GM18867 (cell line): Measurements from ENCODE around the gene XPNPEP1.
A peak's percentile ranks its signal among the peaks of the same experiment; 100 is the strongest.

Source experiments
- ATAC-seq: cut with Tn5 transposase; IDR thresholded peaks from one replicate; pipeline ENCODE4 v1.9.1; 2021; ENCODE audit warnings: mild to moderate bottlenecking, moderate library complexity; ENCODE audit not compliant: unreplicated experiment

Gene XPNPEP1

GRCh38 chr10:109922976-109923921 lies at the start of gene XPNPEP1:
Gene XPNPEP1, minus strand, starts transcription at chr10:109923511. Its CDS starts 78 bp downstream, at chr10:109923433.
- peak; percentile 96 for ATAC-seq

- ATAC-seq = no peak
Measured at GRCh38 chr10:109972372-109973001, 49.2 kb upstream of the XPNPEP1 start.

- ATAC-seq = no peak
Measured at GRCh38 chr10:109971634-109972033, 48.3 kb upstream of the XPNPEP1 start.

DNA sequence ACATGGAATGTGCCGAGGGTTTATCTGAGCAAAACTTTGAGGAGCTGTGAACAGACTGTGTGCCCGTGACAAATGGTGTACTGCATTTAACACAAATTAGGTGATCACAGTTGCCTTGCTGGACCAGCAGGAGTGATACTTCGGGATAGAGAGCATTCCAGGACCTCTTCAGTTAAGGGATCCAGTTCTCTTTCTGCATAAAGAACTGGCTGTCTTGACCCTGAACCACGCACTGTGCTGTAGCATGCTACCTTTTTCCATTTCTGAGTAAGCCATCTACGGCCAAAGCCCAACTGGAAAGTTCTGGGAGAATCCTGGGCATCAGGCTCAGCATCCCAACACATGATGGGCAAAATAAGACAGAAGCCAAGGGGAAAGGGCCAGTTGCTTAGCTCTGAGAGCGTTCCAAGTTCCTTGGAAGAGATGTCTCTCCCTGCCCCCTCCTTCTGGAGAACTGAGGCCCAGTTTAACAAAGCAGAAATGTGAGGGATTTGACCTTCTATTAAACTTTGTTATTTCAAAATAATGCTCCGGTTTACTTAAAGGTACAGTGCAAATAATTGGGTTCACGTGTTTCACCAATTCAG lies 46.5 kb upstream of the XPNPEP1 start:
- no peak for ATAC-seq

GRCh38 chr10:109968953-109969759 lies 45.8 kb upstream of the XPNPEP1 start:
- ATAC-seq = no peak

DNA sequence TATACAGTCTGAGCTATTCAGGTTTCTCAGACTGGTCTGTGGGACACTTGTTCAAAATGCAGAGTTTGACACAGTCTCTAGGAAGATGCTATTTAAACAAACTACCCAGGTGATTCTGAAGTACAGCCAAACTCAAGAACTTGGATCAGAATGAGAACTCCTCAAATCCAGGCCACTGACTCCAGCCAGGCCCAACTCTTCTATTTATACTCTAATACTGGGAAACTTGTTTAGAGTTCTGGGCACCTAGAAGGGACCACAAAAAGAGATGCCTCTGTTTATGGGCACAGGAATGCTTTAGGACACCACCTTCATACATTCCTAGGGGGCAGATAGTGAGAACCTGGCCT lies 44.4 kb upstream of the XPNPEP1 start:
- no peak for ATAC-seq

GRCh38 chr10:109966961-109967738 lies 43.8 kb upstream of the XPNPEP1 start:
- no peak for ATAC-seq

DNA sequence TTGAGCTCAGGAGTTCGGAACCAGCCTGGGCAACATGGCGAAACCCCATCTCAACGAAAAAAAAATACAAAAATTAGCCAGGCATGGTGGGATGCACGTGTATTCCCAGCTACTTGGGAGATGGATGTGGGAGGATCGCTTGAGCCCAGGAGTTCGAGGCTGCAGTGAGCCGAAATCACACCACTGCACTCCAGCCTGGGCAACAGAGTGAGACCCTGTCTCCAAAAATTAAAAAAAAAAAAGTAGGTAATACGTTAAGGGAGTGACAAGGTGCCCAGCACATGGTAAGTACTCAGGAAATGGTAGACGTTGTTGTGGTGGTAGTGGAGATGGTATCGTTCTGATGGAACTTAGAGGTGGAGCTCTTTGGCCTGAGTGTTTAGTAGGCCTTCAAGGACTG lies 41.0 kb upstream of the XPNPEP1 start:
- no peak for ATAC-seq

GRCh38 chr10:109963439-109963838 lies 40.1 kb upstream of the XPNPEP1 start:
- ATAC-seq = no peak

DNA sequence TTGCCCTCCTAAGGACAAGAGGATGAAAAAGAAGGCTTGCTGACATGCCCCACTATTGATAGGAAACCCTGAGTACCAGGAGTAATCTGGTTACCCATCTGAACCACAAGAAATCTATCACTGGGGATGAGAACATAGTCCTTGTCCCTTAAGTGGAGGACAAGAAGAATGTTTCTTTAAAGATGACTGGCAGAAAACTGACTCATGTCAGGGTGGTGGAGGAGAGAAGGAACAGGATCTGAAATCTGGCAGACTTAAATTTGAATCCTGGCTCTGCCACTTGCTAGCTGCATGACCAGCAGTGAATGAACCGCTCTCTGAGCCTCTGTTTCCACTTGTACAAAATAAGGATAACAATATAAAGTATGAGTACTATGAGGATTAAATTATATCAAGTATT lies 38.9 kb upstream of the XPNPEP1 start:
- ATAC-seq = no peak

- ATAC-seq = no peak
Measured at GRCh38 chr10:109961174-109962001, 38.1 kb upstream of the XPNPEP1 start.

DNA sequence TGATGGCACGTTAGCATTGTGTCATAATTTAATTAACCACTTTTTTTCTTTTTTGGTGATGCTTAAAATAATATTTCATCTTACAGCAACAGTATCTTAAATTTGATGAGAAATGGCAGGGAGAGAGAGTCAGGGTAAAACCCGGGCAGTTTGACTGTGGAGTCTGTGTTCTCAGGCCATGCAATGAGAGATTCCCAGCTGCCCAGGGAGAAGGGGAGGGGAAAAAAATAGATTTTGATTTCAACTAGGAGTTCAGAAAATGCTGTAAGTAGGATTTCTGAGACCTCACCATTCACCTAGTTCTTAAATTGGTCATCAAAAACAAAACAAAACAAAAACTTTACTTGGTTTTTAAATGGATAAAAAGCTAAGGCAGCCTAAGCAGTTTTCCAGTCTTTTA lies 37.4 kb upstream of the XPNPEP1 start:
- ATAC-seq = no peak

DNA sequence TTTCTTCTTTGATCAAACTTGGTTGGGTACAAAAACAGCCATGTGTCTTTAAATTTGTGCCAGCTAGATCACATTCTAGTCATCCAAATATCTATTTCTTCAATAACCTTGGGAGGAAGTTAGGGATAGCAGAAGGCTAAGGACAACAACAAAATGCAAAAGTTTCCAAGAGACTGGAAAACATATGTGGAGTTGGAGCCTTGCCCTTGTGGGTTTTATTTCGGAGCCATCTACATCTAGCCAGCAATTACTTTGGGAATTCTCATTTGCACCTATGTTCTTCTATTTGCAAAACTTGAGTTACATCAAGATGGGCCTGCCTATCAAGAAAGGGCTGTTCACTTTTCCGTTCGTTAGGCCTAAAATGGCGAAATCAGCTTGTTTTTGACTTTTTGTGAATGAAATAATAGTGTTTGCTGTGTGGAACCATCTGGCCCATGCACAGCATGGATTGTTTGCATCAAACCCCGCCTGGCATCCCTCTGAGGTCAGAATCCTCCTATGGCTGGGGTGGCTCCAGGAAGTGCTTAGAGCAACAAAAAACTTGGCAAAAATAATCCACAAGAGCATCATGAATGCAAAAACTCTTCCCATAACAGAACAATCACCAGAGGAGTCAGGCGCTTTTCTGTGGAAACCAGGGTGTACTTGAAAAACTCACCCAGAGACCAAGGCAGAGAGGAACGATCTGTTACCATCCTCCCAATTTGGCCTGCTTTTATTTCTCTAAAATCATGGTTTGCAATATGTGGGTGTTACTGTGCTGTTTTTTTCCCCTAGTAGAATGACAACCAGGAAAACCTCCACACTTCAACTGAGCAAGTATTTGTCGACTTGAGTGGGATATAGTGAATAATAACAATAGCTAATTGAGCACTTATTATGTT lies 36.2 kb upstream of the XPNPEP1 start:
- ATAC-seq = no peak

DNA sequence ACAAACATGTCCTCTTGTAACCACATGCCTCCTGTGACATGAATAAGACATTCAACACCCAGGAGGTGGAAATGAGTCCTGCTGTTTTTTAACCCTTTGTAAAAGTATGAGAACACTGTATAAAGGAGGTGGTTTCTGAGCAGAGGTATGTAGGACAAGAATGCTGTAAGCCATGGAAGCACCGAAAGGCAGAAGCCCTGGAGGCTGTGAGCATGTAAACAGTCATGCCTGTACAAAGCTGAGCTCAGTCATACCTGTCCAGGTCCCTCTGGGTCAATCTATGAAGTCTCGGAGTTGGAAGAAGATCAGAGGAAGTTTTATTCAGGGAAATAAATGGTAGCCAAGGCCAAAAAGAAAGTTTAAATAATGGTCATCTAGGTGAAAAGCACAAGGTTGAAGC lies 34.7 kb upstream of the XPNPEP1 start:
- ATAC-seq = no peak

- ATAC-seq = peak; percentile 96
Measured at GRCh38 chr10:109957092-109957797, 33.9 kb upstream of the XPNPEP1 start.

GRCh38 chr10:109956454-109957091 lies 33.3 kb upstream of the XPNPEP1 start:
- peak; percentile 77 for ATAC-seq

- no peak for ATAC-seq
Measured at GRCh38 chr10:109953766-109954165, 30.5 kb upstream of the XPNPEP1 start.
